HG02884 (cell line): ENCODE data around the gene DTL.
"Not testable (repeated sequence)": the region's sequence is repeated elsewhere in the genome, so short reads cannot be mapped to it uniquely, and the experiment has no call there.

Source experiments
- ATAC-seq: cut with Tn5 transposase; IDR thresholded peaks from one replicate; pipeline ENCODE4 v1.9.1; 2021; ENCODE audit warnings: mild to moderate bottlenecking, moderate library complexity; ENCODE audit not compliant: unreplicated experiment

DTL gene

DNA sequence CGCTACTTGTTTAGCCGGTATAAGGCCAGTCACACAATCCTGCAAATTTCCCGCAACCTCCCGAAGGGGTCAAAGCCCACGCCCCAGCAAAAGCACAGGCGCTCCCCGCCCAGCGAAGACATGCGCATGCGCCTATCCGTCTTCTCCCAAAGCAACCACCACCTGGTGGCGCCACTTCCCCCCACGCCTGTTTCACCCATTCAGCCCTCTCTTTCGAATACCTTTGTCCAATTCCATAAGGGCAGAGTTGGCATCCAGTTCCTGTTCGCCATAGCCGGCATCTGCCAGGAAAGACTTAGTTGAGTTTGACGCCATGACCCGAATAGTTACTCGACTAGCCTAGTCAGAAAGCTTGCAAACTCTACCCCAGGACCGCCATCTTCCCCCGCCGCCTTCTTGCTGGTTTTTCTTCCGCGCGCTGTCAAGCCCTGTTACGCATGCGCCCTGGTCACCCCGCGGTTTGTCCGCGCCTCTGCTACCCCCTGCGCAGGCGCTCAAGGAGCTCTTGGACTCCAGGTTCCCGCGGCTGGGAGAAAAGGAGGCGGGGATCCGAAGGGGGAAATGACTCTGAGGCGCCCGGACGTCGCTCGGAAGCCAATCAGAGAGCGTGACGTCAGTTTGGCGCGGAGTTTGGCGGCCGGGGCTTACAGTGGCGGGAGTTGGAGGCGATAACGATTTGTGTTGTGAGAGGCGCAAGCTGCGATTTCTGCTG, at the start of gene DTL, which contains the start of gene INTS7:
DTL (plus strand) TSS at position 626 of the 712 bp plus-strand sequence. CDS start 143 bp downstream, outside the sequence.
INTS7 (minus strand) TSS at position 435 of the 712 bp plus-strand sequence; CDS start at position 315, 120 bp downstream.
- ATAC-seq = peak; percentile 68

DNA sequence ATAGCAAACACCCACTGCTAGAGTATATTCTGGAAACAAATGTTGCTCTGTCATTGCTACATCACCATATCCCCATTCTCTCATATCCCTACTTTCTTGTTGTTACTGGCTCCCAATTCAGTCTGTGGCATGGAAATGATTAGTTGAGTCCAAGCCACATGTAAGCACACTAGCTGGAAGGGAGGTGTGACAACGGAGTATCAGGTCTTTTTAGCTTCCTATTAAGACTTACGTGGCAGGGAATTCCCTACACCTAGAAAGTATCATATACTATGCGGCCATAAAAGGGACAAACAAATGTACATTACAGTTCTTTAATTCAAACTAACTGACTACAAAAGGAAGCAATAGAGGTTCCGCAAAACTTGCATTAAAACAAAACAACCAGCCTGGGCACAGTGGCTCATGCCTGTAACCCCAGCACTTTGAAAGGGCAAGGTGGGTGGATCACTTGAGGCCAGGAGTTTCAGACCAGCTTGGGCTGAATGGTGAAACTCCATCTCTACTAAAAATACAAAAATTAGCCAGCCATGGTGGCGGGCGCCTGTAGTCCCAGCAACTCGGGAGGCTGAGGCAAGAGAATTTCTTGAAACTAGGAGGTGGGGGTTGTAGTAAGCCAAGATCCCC, 48.8 kb upstream of the DTL start:
- no peak for ATAC-seq

DNA sequence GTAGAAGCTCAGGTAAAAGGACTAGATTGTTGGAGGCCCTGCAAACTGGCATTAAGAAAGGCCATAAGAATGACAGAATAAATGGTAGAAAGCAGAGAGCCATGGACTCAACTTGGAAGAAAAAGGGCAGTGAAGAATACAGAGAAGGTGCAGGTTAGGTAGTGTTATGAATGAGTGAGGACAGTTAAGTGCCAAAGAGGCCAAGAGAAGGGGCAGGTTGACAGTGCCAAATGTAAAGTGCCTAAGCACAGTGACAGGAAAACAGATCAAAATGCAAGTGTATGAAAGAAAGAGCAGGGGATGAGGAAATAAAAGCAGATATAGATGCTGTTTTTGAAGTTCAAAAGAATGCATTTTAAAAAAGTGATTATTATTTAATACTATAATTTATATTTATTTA, 43.9 kb upstream of the DTL start:
- ATAC-seq = no peak

GRCh38 chr1:211997426-211997825, 38.1 kb upstream of the DTL start:
- ATAC-seq = not testable (repeated sequence)

GRCh38 chr1:212002536-212002935, 33.0 kb upstream of the DTL start:
- ATAC-seq = no peak

GRCh38 chr1:212004895-212005608, 30.5 kb upstream of the DTL start:
- ATAC-seq = no peak

GRCh38 chr1:212007178-212007577, 28.4 kb upstream of the DTL start:
- no peak for ATAC-seq

DNA sequence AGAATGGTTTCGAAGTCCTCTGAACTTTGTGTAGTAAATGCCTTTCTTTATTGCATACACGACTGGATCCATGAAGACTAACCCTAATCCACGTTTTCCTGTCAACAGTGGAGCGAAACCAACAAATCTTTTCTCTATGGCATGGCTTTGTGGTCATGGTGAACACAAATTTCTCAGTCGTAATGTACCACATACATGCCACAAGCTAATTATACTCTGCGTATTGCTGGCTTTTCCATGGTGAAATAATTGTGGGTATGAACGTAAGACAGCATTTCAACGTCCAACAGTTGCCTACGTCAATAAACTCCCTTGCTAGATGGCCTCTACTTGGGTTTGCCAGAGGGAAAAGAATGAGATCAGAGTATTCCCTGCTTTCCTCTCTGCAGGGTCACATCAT, 27.7 kb upstream of the DTL start:
- ATAC-seq = no peak

GRCh38 chr1:212009561-212009960, 26.0 kb upstream of the DTL start:
- ATAC-seq = no peak

- no peak for ATAC-seq
Measured at GRCh38 chr1:212010004-212010403, 25.5 kb upstream of the DTL start.

DNA sequence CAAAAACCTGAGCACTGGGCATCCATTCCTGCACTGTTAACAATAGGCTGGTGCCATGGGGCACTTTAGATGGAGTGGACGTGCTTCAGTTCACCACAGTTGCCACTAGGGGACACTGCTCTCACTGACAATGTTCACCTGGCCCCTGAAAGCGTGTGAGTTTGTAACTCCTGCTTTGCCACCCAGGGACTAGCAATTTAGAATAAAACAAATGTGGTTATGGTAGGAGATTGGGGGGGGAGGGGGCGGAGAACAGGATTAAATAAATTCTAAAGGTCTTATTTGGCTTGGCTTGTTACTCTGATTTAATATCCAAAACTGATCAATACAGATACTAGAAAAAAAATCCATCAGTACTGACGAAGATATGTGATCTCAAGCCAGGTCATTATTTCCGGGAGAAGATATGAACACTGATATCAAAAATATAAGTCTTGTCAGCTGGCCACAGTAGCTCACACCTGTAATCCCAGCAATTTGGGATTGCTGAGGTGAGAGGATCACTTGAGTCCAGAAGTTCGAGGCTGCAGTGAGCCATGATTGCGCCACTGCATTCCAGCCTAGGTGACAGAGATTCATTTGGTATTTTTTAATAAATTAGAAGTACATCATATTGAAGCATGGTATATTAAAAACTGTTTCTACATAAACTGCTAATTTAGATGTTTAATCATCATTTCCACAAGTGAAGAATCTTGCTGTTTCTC, 23.4 kb upstream of the DTL start:
- ATAC-seq = peak; percentile 93

DNA sequence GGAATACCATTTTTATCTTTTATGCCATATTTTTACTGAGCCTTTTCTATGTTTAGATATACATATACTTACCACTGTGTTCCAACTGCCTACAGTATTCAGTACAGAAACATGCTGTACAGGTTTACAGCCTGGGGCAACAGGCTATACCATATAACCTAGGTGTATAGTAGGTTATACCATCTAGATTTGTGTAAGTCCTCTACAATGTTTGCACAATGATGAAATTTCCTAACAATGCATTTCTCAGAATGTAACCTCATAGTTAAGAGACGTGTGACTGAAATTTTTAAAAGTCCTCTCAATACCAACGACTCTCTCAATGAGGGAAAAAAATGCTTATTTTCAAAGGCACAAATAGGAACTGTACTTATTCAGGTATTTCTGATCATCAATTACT, 21.9 kb upstream of the DTL start:
- ATAC-seq = no peak

DNA sequence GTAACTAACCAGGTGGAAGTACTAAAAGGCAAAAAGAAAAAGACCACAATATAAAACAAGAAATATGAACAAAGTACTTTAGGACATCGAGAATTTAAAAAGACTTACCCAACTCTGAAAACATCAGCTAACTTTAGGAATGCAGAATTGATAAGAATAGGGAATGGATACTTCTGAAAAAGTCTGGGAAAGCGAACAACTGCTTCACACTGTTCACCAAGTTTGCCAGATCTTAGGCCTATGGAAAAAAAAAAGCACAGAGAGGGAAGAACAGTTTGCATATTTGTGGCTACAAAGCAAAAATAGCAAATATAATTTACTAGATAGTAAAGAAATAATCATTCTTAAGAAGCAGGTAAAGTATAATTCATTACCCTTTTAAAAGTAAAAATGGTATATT, 14.6 kb upstream of the DTL start:
- ATAC-seq = no peak

- ATAC-seq = no peak
Measured at GRCh38 chr1:212021563-212021962, 14.0 kb upstream of the DTL start.

GRCh38 chr1:212022908-212023307, 12.6 kb upstream of the DTL start:
- ATAC-seq = not testable (repeated sequence)

DNA sequence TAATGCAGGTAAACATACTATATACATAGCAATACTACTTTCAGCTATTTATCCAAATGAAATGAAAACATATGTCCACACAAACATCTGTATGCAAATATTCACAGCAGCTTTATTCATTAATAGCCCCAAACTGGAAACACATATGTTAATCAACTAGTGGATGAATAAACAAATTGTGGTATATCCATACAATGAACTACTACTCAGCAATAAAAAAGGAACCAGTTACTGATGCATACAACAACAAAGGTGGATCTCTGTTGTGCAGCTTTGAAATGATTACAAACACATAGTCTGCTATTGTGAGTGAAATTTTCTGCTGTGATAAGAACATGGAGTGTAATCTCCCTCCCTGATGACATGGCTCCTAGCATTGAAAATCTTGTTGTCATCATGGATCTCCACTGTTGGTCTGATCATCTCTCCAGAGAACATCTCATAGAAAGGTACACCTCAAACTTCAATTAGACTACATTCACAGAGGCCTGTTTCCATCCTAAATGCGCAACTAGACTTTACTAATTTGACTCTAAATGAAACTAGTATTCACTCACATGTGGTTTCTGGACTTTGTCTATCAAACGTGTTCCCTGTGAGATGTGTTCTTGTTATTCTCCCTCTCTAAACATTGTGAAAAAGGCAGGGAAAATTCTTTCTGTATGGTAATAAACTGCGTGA, 10.9 kb upstream of the DTL start:
- no peak for ATAC-seq

DNA sequence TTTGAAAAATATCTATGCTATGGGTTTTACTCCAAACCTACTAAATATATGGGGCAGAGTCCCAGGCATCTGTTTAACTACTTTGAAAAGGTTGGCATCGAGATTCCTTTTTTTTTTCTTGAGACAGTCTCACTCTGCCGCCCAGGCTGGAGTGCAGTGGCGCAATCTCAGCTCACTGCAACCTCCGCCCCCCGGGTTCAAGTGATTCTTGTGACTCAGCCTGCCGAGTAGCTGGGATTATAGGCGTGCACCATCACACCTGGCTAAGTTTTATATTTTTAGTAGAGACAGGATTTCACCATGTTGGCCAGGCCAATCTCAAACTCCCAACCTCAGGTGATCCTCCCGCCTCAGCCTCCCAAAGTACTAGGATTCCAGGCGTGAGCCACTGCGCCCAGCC, 7.8 kb upstream of the DTL start:
- ATAC-seq = not testable (repeated sequence)

DNA sequence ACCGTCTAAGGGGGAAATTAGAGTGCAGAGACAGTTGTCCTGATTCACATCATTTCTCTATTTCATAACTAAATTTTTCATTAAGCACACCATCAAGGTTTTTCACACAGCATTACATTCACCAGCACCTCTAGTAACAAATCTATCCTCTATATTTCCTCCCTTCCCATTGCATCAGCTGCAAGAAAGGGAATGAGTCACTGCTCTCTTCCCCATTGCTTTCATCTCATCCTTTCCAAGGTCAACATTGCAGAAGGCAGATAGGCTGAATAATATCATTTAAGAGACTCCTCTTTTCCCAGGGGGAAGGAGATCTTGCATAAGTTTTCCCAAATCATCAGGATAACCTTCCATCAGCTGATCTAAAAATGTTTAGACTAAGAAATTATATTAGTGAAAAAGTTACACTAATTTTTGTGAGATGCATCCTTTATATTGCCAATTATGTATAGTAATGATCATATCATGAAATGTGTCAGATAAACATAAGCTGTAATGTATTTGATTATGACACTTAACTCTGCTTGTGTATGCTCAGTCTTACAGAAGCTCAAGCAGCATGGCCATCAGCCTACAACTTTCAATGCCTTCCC, 4.5 kb upstream of the DTL start:
- ATAC-seq = no peak

GRCh38 chr1:212034516-212035122, 929 bp upstream of the DTL start:
- no peak for ATAC-seq
